ENCODE measurements around the gene TBC1D22A.

The TBC1D22A gene

GRCh38 chr22:46937939-46938338, 175.5 kb downstream of the TBC1D22A start:
- no peak for ATAC-seq
- TF ChIP-seq BACH2 (CRISPR knock-in tag; IDR thresholded peaks at IDR 0.05; ENCODE audit: borderline replicate concordance) (no peak), CREB5 (CRISPR knock-in tag; IDR thresholded peaks at IDR 0.05; ENCODE audit: low read depth) (no peak), CSRNP3 (CRISPR knock-in tag; IDR thresholded peaks at IDR 0.05) (no peak), ISL1 (CRISPR knock-in tag; IDR thresholded peaks at IDR 0.05) (no peak)

- ATAC-seq, result no peak
- TF ChIP-seq GLIS3 (CRISPR knock-in tag; IDR thresholded peaks at IDR 0.05) (no peak), ZFP30 (CRISPR knock-in tag; IDR thresholded peaks at IDR 0.05) (no peak), SNAI2 (CRISPR knock-in tag; IDR thresholded peaks at IDR 0.05) (no peak), OSR1 (CRISPR knock-in tag; IDR thresholded peaks at IDR 0.05) (no peak), PATZ1 (CRISPR knock-in tag; IDR thresholded peaks at IDR 0.05; ENCODE audit: borderline replicate concordance) (no peak), TSHZ2 (CRISPR knock-in tag; IDR thresholded peaks at IDR 0.05) (no peak), CSDC2 (CRISPR knock-in tag; IDR thresholded peaks at IDR 0.05) (no peak), ESRRG (CRISPR knock-in tag; IDR thresholded peaks at IDR 0.05) (no peak), TCF4 (CRISPR knock-in tag; IDR thresholded peaks at IDR 0.05; ENCODE audit: borderline replicate concordance) (no peak)
Measured at GRCh38 chr22:46941968-46942798, 179.7 kb downstream of the TBC1D22A start.

- no peak for ATAC-seq
- TF ChIP-seq ESRRG (CRISPR knock-in tag; IDR thresholded peaks at IDR 0.05) (no peak), SNAI2 (CRISPR knock-in tag; IDR thresholded peaks at IDR 0.05) (no peak), ZFP3 (CRISPR knock-in tag; IDR thresholded peaks at IDR 0.05) (no peak), ZNF565 (CRISPR knock-in tag; conservative IDR thresholded peaks at IDR 0.05; ENCODE audit: low read depth) (no peak), CREB5 (CRISPR knock-in tag; IDR thresholded peaks at IDR 0.05; ENCODE audit: low read depth) (no peak), BACH2 (CRISPR knock-in tag; IDR thresholded peaks at IDR 0.05; ENCODE audit: borderline replicate concordance) (no peak), ZNF70 (CRISPR knock-in tag; IDR thresholded peaks at IDR 0.05) (no peak), ISL1 (CRISPR knock-in tag; IDR thresholded peaks at IDR 0.05) (no peak), TSHZ2 (CRISPR knock-in tag; IDR thresholded peaks at IDR 0.05) (no peak), RARB (CRISPR knock-in tag; IDR thresholded peaks at IDR 0.05) (no peak), CSDC2 (CRISPR knock-in tag; IDR thresholded peaks at IDR 0.05) (no peak), ZNF8 (CRISPR knock-in tag; IDR thresholded peaks at IDR 0.05) (no peak), TCF4 (CRISPR knock-in tag; IDR thresholded peaks at IDR 0.05; ENCODE audit: borderline replicate concordance) (no peak), PPARA (CRISPR knock-in tag; IDR thresholded peaks at IDR 0.05; ENCODE audit: borderline replicate concordance) (no peak), CSRNP3 (CRISPR knock-in tag; IDR thresholded peaks at IDR 0.05) (no peak)
Measured at GRCh38 chr22:46942799-46943785, 180.6 kb downstream of the TBC1D22A start.
